ENCODE data around the gene IRF8. TPM values are rescaled to one million over a fixed set of nuclear protein-coding genes. Genes with fewer than 3 reads are reported as not detected.

Gene IRF8
- total RNA-seq, 1 donor from 2014 or later = 20.0 TPM

DNA sequence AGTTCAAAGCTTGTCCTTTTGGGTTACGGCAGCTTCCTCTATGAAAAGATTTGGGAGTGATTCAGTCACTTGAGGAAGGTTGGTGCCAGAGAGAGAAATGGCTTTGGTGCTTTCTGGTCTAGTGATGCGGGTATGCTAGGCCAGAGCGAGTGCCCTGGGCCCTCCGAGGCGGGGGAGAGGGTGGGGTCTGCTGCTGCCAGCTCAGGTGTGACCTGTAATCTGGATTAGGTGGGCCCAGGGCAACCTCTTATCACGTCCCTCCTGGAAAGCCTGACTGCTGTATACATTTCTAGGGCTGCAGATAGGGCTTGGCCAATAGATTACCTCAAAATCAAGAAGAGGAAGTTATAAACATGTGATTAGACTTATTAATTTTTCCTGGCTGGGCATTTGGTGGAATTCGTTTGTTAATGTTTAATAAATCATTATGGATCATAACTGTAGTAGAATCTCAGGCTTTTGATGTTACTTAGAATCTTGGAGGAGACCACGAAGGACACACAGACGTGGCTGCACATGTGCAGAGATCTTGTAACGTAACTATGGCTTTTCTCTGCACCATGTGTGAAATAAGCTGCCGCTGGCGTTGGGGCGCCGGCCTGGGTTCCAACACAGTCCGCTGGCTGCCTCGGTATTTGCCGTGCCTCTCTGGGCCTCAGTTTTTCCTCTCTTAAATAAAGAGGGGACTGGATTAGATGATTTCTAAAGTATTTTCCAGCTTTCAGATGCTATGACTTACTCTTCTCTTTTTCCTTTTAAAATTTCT, 1.2 kb downstream of the IRF8 start:
- TF ChIP-seq, protein P1, sequence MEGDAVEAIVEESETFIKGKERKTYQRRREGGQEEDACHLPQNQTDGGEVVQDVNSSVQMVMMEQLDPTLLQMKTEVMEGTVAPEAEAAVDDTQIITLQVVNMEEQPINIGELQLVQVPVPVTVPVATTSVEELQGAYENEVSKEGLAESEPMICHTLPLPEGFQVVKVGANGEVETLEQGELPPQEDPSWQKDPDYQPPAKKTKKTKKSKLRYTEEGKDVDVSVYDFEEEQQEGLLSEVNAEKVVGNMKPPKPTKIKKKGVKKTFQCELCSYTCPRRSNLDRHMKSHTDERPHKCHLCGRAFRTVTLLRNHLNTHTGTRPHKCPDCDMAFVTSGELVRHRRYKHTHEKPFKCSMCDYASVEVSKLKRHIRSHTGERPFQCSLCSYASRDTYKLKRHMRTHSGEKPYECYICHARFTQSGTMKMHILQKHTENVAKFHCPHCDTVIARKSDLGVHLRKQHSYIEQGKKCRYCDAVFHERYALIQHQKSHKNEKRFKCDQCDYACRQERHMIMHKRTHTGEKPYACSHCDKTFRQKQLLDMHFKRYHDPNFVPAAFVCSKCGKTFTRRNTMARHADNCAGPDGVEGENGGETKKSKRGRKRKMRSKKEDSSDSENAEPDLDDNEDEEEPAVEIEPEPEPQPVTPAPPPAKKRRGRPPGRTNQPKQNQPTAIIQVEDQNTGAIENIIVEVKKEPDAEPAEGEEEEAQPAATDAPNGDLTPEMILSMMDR (IDR thresholded peaks at IDR 0.05) = no peak

DNA sequence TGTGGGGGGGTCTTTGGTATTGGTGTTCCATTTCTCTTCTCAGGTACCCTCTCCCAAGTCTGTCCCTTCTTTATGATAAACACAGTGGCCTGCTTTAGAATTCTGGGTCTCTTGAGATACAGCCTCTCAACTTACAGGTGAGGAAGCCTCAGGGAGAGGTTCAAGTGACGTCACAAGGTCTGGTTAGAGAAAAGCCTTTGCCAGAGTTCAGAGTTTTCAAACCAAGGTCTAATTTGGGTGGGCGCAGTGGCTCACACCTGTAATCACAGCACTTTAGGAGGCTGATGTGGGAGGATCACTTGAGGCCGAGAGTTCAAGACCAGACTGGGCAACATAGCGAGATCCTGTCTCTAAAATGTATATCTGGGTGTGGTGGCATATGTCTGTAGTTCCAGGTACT, 2.1 kb downstream of the IRF8 start:
- intact Hi-C loops (cut with DNase I) = no loop called here

More for the DNA sequence above, 1.2 kb downstream of the IRF8 start:
- no peaks in the 10 kb centered on the region for H3K36me3 ChIP-seq
- intact Hi-C loops (cut with DNase I) = no loop called here
- H3K27ac ChIP-seq = no peak overlapping the region
- peaks cover 0 to 8% of the 10 kb centered on the region in 2 donors for H3K4me1 ChIP-seq
- no peaks in the 10 kb centered on the region for H3K27me3 ChIP-seq
- no peak for DNase-seq (ENCODE audit: low spot score in 2 of 2)
- H3K4me3 ChIP-seq = peak overlapping the region; percentile 60 to 65
- H3K9me3 ChIP-seq = no peaks in the 10 kb centered on the region

DNA sequence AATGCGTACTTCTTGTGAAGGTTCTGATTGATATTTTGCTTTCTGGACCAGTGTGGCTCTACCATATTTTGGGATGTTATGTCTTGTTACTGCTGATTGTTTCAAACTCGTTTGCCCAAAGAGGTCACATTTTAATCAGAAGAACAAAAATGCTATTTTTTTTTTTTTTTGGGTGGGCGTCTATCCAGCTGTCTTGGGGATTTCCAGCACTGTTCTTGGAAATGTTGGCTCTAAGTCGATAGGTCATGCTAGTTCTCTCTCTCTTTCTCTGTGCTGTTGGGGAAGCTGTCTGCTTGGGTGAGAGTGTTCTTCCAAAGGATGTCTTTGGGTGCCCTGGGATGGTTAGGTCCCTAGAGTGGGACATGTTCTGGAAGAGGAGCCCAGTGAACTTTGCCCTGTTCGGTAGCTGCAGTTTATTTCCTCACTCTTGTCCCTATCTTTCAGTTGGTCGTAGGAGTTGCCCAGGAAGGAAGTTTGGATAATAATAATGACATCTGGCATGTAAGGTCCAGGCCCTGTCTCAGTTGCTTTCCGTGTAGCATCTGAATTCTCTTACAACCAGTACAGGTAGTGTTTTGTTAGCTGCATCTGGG, 2.9 kb downstream of the IRF8 start:
- H3K36me3 ChIP-seq = no peaks in the 10 kb centered on the region
- no peaks in the 10 kb centered on the region for H3K27me3 ChIP-seq
- no peak overlapping the region for H3K27ac ChIP-seq
- intact Hi-C loops (cut with DNase I) = no loop called here
- TF ChIP-seq, protein P1 (IDR thresholded peaks at IDR 0.05) = no peak
- H3K9me3 ChIP-seq = no peaks in the 10 kb centered on the region
- H3K4me3 ChIP-seq = no peak overlapping the region
- DNase-seq (ENCODE audit: low spot score in 2 of 2) = no peak
- peaks cover 0 to 8% of the 10 kb centered on the region in 2 donors for H3K4me1 ChIP-seq

More for the DNA sequence above, 2.1 kb downstream of the IRF8 start:
- H3K36me3 ChIP-seq = no peaks in the 10 kb centered on the region
- DNase-seq (ENCODE audit: low spot score in 2 of 2) = no peak
- no peaks in the 10 kb centered on the region for H3K27me3 ChIP-seq
- H3K4me1 ChIP-seq = peaks cover 0 to 8% of the 10 kb centered on the region in 2 donors
- H3K4me3 ChIP-seq = peak overlapping the region in 1 of 2 donors; percentile 3
- no peaks in the 10 kb centered on the region for H3K9me3 ChIP-seq
- TF ChIP-seq, protein P1 (IDR thresholded peaks at IDR 0.05) = no peak
- no peak overlapping the region for H3K27ac ChIP-seq

DNA sequence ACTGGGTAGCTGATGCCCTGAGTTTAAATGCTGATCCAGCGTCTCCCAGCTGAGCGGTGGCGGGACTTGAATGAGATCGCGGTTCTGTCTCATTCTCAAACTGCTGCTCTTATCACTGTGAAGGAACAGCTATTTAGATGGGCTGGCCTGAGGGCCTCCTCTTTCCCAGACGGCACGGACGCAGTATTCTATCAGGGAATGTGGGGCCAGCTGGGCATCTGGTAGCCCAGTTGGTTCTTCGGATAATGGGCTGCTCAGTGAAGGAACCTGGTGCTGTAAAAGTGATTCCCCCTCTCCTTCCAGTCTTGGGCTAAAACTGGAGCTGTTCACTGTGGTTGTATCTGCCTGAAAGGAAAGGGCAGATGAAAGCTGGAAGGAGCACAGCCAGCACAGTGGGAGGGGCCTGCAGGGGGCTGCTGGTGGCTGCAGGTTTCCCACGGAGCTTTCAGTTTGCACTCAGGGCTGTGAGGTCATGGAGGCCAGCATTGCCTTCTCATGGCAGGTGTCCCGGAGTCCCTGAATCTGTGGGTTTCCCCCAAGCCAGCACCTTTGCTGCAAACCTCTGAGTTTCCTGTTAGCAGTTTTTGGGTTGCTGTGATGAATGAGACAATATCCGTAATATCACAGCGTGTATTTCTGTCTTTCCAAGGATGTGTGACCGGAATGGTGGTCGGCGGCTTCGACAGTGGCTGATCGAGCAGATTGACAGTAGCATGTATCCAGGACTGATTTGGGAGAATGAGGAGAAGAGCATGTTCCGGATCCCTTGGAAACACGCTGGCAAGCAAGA, 3.6 kb downstream of the IRF8 start:
- H3K9me3 ChIP-seq = no peaks in the 10 kb centered on the region
- H3K27me3 ChIP-seq = no peaks in the 10 kb centered on the region
- H3K4me3 ChIP-seq = no peak overlapping the region
- TF ChIP-seq, protein P1 (IDR thresholded peaks at IDR 0.05) = no peak
- intact Hi-C loops (cut with DNase I) = no loop called here
- no peak overlapping the region for H3K27ac ChIP-seq
- H3K4me1 ChIP-seq = peaks cover 0 to 8% of the 10 kb centered on the region in 2 donors
- no peak for DNase-seq (ENCODE audit: low spot score in 2 of 2)
- H3K36me3 ChIP-seq = no peaks in the 10 kb centered on the region

DNA sequence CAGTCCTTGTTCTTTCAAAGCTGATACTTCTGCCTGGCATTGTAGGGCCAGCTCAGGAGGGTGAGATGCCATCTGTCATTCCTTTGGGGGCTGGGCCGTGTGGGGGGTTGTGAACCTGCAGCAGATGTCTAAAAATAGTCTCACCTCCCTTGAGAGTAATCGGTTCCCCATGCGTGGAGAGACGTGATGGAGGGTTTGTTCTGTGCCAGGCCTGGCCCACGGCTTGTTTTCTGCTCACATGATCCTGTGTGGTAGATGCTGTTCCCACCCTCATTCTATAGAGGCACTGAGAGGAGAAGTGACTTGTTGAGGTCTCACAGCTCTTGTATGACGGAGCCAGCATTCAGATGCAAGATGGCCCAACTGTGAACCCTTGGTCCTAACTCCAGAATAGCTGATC, 4.6 kb downstream of the IRF8 start:
- H3K27me3 ChIP-seq = no peaks in the 10 kb centered on the region
- H3K4me3 ChIP-seq = no peak overlapping the region
- peaks cover 0 to 7% of the 10 kb centered on the region in 2 donors for H3K4me1 ChIP-seq
- H3K9me3 ChIP-seq = no peaks in the 10 kb centered on the region
- intact Hi-C loops (cut with DNase I) = no loop called here
- DNase-seq (ENCODE audit: low spot score in 2 of 2) = no peak
- H3K36me3 ChIP-seq = no peaks in the 10 kb centered on the region
- no peak overlapping the region for H3K27ac ChIP-seq
- TF ChIP-seq, protein P1 (IDR thresholded peaks at IDR 0.05) = no peak
